H1 (cell line): ENCODE measurements around the gene MEGF11. TPM values are rescaled to one million over a fixed set of nuclear protein-coding genes. Genes with fewer than 3 reads are reported as not detected.

Experiments used
- CTCF ChIA-PET: fragments of 300-600 bp; sonication (Branson Sonifier 250); formaldehyde crosslinking; loops from one replicate; lab custom pipeline; 2021; ENCODE audit not compliant: partially characterized antibody; lab: Charles Lee
- POLR2A ChIA-PET: fragments of 300-600 bp; sonication (Branson Sonifier 250); formaldehyde crosslinking; loops from one replicate; lab custom pipeline; 2021; ENCODE audit warnings: inconsistent platforms; ENCODE audit not compliant: partially characterized antibody; lab: Charles Lee
- DNase-seq, 2 experiments: peaks; one replicate each; pipeline versions ENCODE4 v3.0.0 to v3.0.0-alpha.2; 2010 to 2022; ENCODE audit warnings: low spot score in 2 of 2, low read depth in 1 of 2, mixed read lengths in 1 of 2
- FAIRE-seq: peaks from 2 replicates; lab custom pipeline; 2011; peaks lifted over from hg19 to GRCh38; lab: Jason Lieb, UNC
- H2AFZ ChIP-seq: 2 replicates; pipeline ENCODE4 v1.8.1; 2012; ENCODE audit warnings: low read length, inconsistent platforms
- H2AK5ac ChIP-seq: 2 replicates; pipeline ENCODE4 v1.6.1; 2013; ENCODE audit warnings: low read depth, low read length
- H2BK120ac ChIP-seq: replicated peaks from 2 replicates; pipeline ENCODE3; 2013; ENCODE audit warnings: low read depth, low read length, inconsistent platforms
- H2BK12ac ChIP-seq: 2 replicates; pipeline ENCODE4 v1.6.1; 2013; ENCODE audit warnings: low read depth, low read length
- H2BK15ac ChIP-seq: 2 replicates; pipeline ENCODE4 v1.6.1; 2013; ENCODE audit warnings: low read length
- H2BK20ac ChIP-seq: 2 replicates; pipeline ENCODE4 v1.6.1; 2013; ENCODE audit warnings: low read length
- H2BK5ac ChIP-seq: 2 replicates; pipeline ENCODE4 v1.6.1; 2013; ENCODE audit warnings: low read depth, low read length
- H3K14ac ChIP-seq: 2 replicates; pipeline ENCODE4 v1.6.1; 2013; ENCODE audit warnings: inconsistent platforms; ENCODE audit not compliant: insufficient read length
- H3K18ac ChIP-seq: 2 replicates; pipeline ENCODE4 v1.6.1; 2013; ENCODE audit warnings: low read length; ENCODE audit errors: extremely low read depth
- H3K23ac ChIP-seq: 2 replicates; pipeline ENCODE4 v1.6.1; 2013; ENCODE audit warnings: inconsistent platforms; ENCODE audit not compliant: insufficient read length
- H3K23me2 ChIP-seq: 2 replicates; pipeline ENCODE4 v1.6.1; 2013; ENCODE audit warnings: low read depth, low read length
- H3K27ac ChIP-seq: 2 replicates; pipeline ENCODE4 v1.6.1; 2011; ENCODE audit warnings: low read depth, low read length, inconsistent platforms
- H3K27me3 ChIP-seq, 4 experiments: replicated peaks in 1 of 4; 1 replicate in 1 of 4; 2 replicates in 3 of 4; pipeline versions ENCODE4 v1.6.1 to v1.8.1; 2011 to 2013; ENCODE audit warnings: low read length in 3 of 4, mild to moderate bottlenecking in 3 of 4, inconsistent platforms in 2 of 4, mixed read lengths in 2 of 4, moderate library complexity in 1 of 4; ENCODE audit not compliant: control insufficient read depth in 3 of 4, insufficient read depth in 3 of 4; ENCODE audit errors: extremely low read depth in 1 of 4
- H3K36me3 ChIP-seq, 4 experiments: 2 replicates each; pipeline versions ENCODE4 v1.6.1 to v1.8.1; 2011 to 2013; ENCODE audit warnings: mild to moderate bottlenecking in 4 of 4, low read length in 3 of 4, moderate library complexity in 2 of 4, control low read depth in 1 of 4, inconsistent platforms in 1 of 4; ENCODE audit not compliant: insufficient read depth in 4 of 4, control insufficient read depth in 2 of 4
- H3K4ac ChIP-seq: replicated peaks from 2 replicates; pipeline ENCODE3; 2013; ENCODE audit warnings: low read length, low read depth, mixed read lengths, inconsistent platforms; ENCODE audit not compliant: insufficient read length
- H3K4me1 ChIP-seq, 4 experiments: replicated peaks in 1 of 4; 1 replicate in 1 of 4; 2 replicates in 3 of 4; pipeline versions ENCODE4 v1.6.1 to v1.8.1; 2011 to 2013; ENCODE audit warnings: low read length in 3 of 4, inconsistent platforms in 2 of 4, mixed read lengths in 1 of 4; ENCODE audit not compliant: insufficient read depth in 4 of 4, control insufficient read depth in 3 of 4
- H3K4me2 ChIP-seq, 2 experiments: 2 replicates each; pipeline versions ENCODE4 v1.6.1 to v1.8.1; 2011 to 2013; ENCODE audit warnings: low read depth in 2 of 2, low read length in 2 of 2, control low read depth in 1 of 2, inconsistent platforms in 1 of 2, mild to moderate bottlenecking in 1 of 2; ENCODE audit not compliant: insufficient read depth in 1 of 2
- H3K4me3 ChIP-seq, 4 experiments: fragments of 200-600, 300-600 bp in 1 of 4; sonication (generic), shearing (Covaris generic), sonication (Bioruptor Twin) in 1 of 4; 2 replicates each; pipeline versions ENCODE4 v1.5.1 to v1.8.1; 2011 to 2016; ENCODE audit warnings: low read length in 4 of 4, low read depth in 3 of 4, control low read depth in 2 of 4, inconsistent platforms in 2 of 4, mild to moderate bottlenecking in 2 of 4, mixed read lengths in 1 of 4, moderate library complexity in 1 of 4; ENCODE audit not compliant: insufficient read depth in 2 of 4; ENCODE audit errors: extremely low read depth in 1 of 4
- H3K56ac ChIP-seq: replicated peaks from 2 replicates; pipeline ENCODE3; 2013; ENCODE audit warnings: low read depth, mild to moderate bottlenecking, mixed read lengths, low read length, inconsistent platforms; ENCODE audit not compliant: insufficient read length
- H3K79me1 ChIP-seq: 2 replicates; pipeline ENCODE4 v1.6.1; 2013; ENCODE audit warnings: low read depth, low read length, control low read depth
- H3K79me2 ChIP-seq, 2 experiments: 2 replicates each; pipeline versions ENCODE4 v1.6.1 to v1.8.1; 2012 to 2013; ENCODE audit warnings: low read length in 2 of 2, mild to moderate bottlenecking in 2 of 2, inconsistent platforms in 1 of 2; ENCODE audit not compliant: insufficient read depth in 2 of 2, control insufficient read depth in 1 of 2
- H3K9ac ChIP-seq, 4 experiments: replicated peaks in 1 of 4; 1 replicate in 1 of 4; 2 replicates in 3 of 4; pipeline versions ENCODE4 v1.6.1 to v1.8.1; 2011 to 2013; ENCODE audit warnings: low read depth in 3 of 4, low read length in 3 of 4, control low read depth in 2 of 4, mild to moderate bottlenecking in 2 of 4, moderate library complexity in 2 of 4, inconsistent platforms in 1 of 4; ENCODE audit errors: extremely low read depth in 1 of 4
- H3K9me3 ChIP-seq, 2 experiments: 2 replicates each; pipeline versions ENCODE4 v1.6.1 to v1.8.1; 2012 to 2013; ENCODE audit warnings: mild to moderate bottlenecking in 2 of 2, moderate library complexity in 2 of 2, control low read depth in 1 of 2, inconsistent platforms in 1 of 2, low read depth in 1 of 2, low read length in 1 of 2, mixed read lengths in 1 of 2; ENCODE audit not compliant: insufficient read depth in 2 of 2
- H4K20me1 ChIP-seq, 2 experiments: replicated peaks in 1 of 2; 2 replicates each; pipeline versions ENCODE3 to v1.8.1; 2011 to 2013; ENCODE audit warnings: inconsistent platforms in 2 of 2, low read length in 2 of 2, mild to moderate bottlenecking in 1 of 2; ENCODE audit not compliant: insufficient read depth in 2 of 2, control insufficient read depth in 1 of 2
- H4K5ac ChIP-seq: 2 replicates; pipeline ENCODE4 v1.6.1; 2013; ENCODE audit warnings: low read length, low read depth, mixed read lengths, inconsistent platforms; ENCODE audit not compliant: insufficient read length
- H4K8ac ChIP-seq: 2 replicates; pipeline ENCODE4 v1.8.0; 2013; ENCODE audit warnings: mild to moderate bottlenecking, moderate library complexity, low read length, inconsistent platforms; ENCODE audit not compliant: insufficient read depth; ENCODE audit errors: extremely low read depth
- H4K91ac ChIP-seq: replicated peaks from 2 replicates; pipeline ENCODE3; 2013; ENCODE audit warnings: low read length, mixed read lengths, inconsistent platforms; ENCODE audit not compliant: insufficient read length
- ASH2L ChIP-seq: fragments of 200-600, 300-600 bp; sonication (generic); IDR thresholded peaks from one replicate; pipeline ENCODE4 v1.7.1; 2017; ENCODE audit warnings: low read length
- EP300 ChIP-seq, 2 experiments: IDR thresholded peaks; 1 replicate in 1 of 2; 2 replicates in 1 of 2; pipeline ENCODE4 v1.6.1; 2011 to 2012; ENCODE audit warnings: low read depth in 2 of 2, low read length in 2 of 2, mild to moderate bottlenecking in 2 of 2, borderline replicate concordance in 1 of 2, inconsistent platforms in 1 of 2, moderate library complexity in 1 of 2
- HDAC2 ChIP-seq, 2 experiments: fragments of 300-600 bp in 1 of 2; sonication (generic) in 1 of 2; IDR thresholded peaks; 2 replicates each; pipeline ENCODE4 v1.6.1; 2011 to 2012; ENCODE audit warnings: low read depth in 2 of 2, low read length in 2 of 2, mild to moderate bottlenecking in 2 of 2, moderate library complexity in 2 of 2, borderline replicate concordance in 1 of 2, inconsistent platforms in 1 of 2
- KDM1A ChIP-seq: fragments of 200-600, 300-600 bp; sonication (generic); IDR thresholded peaks from 2 replicates; pipeline ENCODE4 v1.7.1; 2016; ENCODE audit warnings: mild to moderate bottlenecking, low read length, borderline replicate concordance
- PHF8 ChIP-seq: fragments of 200-600 bp; sonication (generic); conservative IDR thresholded peaks from 2 replicates; pipeline ENCODE4 v1.7.1; 2012; ENCODE audit warnings: low read depth, mild to moderate bottlenecking, inconsistent platforms, low read length, moderate library complexity
- SRF ChIP-seq: IDR thresholded peaks from 2 replicates; pipeline ENCODE4 v1.6.1; 2011; ENCODE audit warnings: mild to moderate bottlenecking, low read depth, low read length, moderate library complexity
- TEAD4 ChIP-seq: IDR thresholded peaks from 2 replicates; pipeline ENCODE4 v1.6.1; 2012; ENCODE audit warnings: low read depth, low read length, inconsistent platforms, mixed read lengths
- YY1 ChIP-seq: IDR thresholded peaks from 2 replicates; pipeline ENCODE4 v1.6.1; 2011; ENCODE audit warnings: low read depth, mild to moderate bottlenecking, low read length
- WGBS, 2 experiments: shearing (Covaris generic) in 1 of 2; methylation state at CpG; one replicate each; pipeline versions ENCODE4 v1.1.6 to v1.1.7; 2013 to 2015; ENCODE audit warnings: low lambda C conversion rate in 2 of 2, mixed read lengths in 2 of 2, inconsistent platforms in 1 of 2, low coverage in 1 of 2, missing lambda C conversion rate in 1 of 2; ENCODE audit not compliant: insufficient replicate concordance in 2 of 2, insufficient coverage in 1 of 2, insufficient read length in 1 of 2; ENCODE audit errors: extremely low coverage in 1 of 2, missing lambda C conversion rate in 1 of 2; 5-methylcytosine and 5-hydroxymethylcytosine counted together
- polyA plus RNA-seq, 7 experiments: library from polyadenylated mRNA; depleted of rRNA in 3 of 7; stranded (reverse) in 5 of 7; unstranded in 2 of 7; fragments of >200 nt in 5 of 7; fragments of 200-250 nt in 2 of 7; gene quantifications; 1 replicate in 5 of 7; 2 replicates in 1 of 7; 4 replicates in 1 of 7; pipeline versions ENCODE4 v1.2.1 to v1.2.3, GENCODE V29; 2011 to 2013; ENCODE audit warnings: missing spikeins in 2 of 7, mixed read lengths in 2 of 7
- total RNA-seq: library from RNA; stranded (reverse); fragmentation: NEBNext Ultra II Directional; extraction: Animal tissue kit (Norgen Biotek cat#: 25700); gene quantifications from 2 replicates; pipeline ENCODE4 v1.2.1, GENCODE V29; 2021
- TF ChIP-seq, protein P1 (sequence below): IDR thresholded peaks from 2 replicates; pipeline ENCODE4 v1.6.1; 2011; ENCODE audit warnings: low read length, improper control_type of control experiment

MEGF11 gene
- total and polyA plus RNA-seq, 2 of the 8 experiments (the other 6 are each of a cell fraction or from before 2014, with no cell fraction given) = 4.4 to 4.8 TPM

- Histone ChIP-seq H2BK15ac (no peak overlapping the region), H3K27me3 (peaks cover 6 to 40% (median 33%) of the 10 kb centered on the region in 4 experiments), H4K5ac (no peak overlapping the region), H3K79me2 (no peaks in the 10 kb centered on the region), H4K91ac (no peak overlapping the region), H2BK12ac (no peak overlapping the region), H3K23ac (no peak overlapping the region), H2AK5ac (no peak overlapping the region), H3K79me1 (no peaks in the 10 kb centered on the region), H3K4me3 (no peak overlapping the region), H2BK5ac (no peak overlapping the region), H2AFZ (no peak overlapping the region), H3K4ac (no peak overlapping the region), H3K18ac (no peak overlapping the region), H3K9me3 (no peaks in the 10 kb centered on the region), H4K20me1 (no peaks in the 10 kb centered on the region), H4K8ac (no peak overlapping the region), H3K36me3 (no peaks in the 10 kb centered on the region), H3K23me2 (peaks cover 19% of the 10 kb centered on the region), H2BK20ac (no peak overlapping the region), H3K56ac (no peak overlapping the region), H3K14ac (no peak overlapping the region), H2BK120ac (no peak overlapping the region), H3K4me2 (peak overlapping the region; percentile 2 to 7; a peak in 1 of 4 replicates), H3K27ac (no peak overlapping the region), H3K4me1 (peaks cover 8 to 20% (median 13%) of the 10 kb centered on the region in 4 experiments), H3K9ac (no peak overlapping the region)
- no peak for FAIRE-seq
- CTCF ChIA-PET = interaction anchor here (0.6 to 5.9 kb wide), 10 partner anchors 11 to 638 kb away, joined by 3 to 31 read pairs (median 4); partner anchors contain the start of gene INTS14
- POLR2A ChIA-PET = no interaction called here
- 69% methylated on average over 2 of the region's 2 CpGs; no CpG with 5 or more reads in 1 of the 2 experiments for WGBS, 2 experiments
- TF ChIP-seq SRF (no peak), TEAD4 (no peak), EP300 (IDR thresholded peaks at IDR 0.05; ENCODE audit: borderline replicate concordance in 1 of 2, low read depth in 2 of 2, low read length in 2 of 2) (no peak), HDAC2 (IDR thresholded peaks at IDR 0.05; ENCODE audit: borderline replicate concordance in 1 of 2, low read depth in 2 of 2, low read length in 2 of 2) (0 out of 4 replicates have a peak, but pooled peaks of 1 of the 2 experiments have one; percentile 32), ASH2L (no peak), KDM1A (peak; percentile 77), YY1 (no peak), PHF8 (no peak)
- TF ChIP-seq, protein P1, sequence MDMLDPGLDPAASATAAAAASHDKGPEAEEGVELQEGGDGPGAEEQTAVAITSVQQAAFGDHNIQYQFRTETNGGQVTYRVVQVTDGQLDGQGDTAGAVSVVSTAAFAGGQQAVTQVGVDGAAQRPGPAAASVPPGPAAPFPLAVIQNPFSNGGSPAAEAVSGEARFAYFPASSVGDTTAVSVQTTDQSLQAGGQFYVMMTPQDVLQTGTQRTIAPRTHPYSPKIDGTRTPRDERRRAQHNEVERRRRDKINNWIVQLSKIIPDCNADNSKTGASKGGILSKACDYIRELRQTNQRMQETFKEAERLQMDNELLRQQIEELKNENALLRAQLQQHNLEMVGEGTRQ = no peak
- no peak for DNase-seq
These were observed 3.9 kb downstream of the MEGF11 start for GRCh38 chr15:66249605-66250174.
